GM03348 (cell line): Measurements from ENCODE around the gene HSPA12B.

Experiments
- DNase-seq: peaks from one replicate; pipeline ENCODE4 v3.0.0; 2012; ENCODE audit warnings: low spot score

HSPA12B gene

GRCh38 chr20:3704087-3704486 is 28.4 kb upstream of the HSPA12B start:
- no peak for DNase-seq

GRCh38 chr20:3705491-3705969 is 27.0 kb upstream of the HSPA12B start:
- no peak for DNase-seq

- no peak for DNase-seq
Observed at GRCh38 chr20:3705970-3706739, 26.3 kb upstream of the HSPA12B start.

GRCh38 chr20:3706774-3707507 is 25.5 kb upstream of the HSPA12B start:
- peak; percentile 72 for DNase-seq

GRCh38 chr20:3707508-3707899 is 25.0 kb upstream of the HSPA12B start:
- DNase-seq: no peak

GRCh38 chr20:3710011-3710466 is 22.4 kb upstream of the HSPA12B start:
- DNase-seq: no peak

GRCh38 chr20:3710703-3711483 is 21.6 kb upstream of the HSPA12B start:
- DNase-seq: peak; percentile 93

GRCh38 chr20:3711484-3711941 is 21.0 kb upstream of the HSPA12B start:
- DNase-seq: no peak

GRCh38 chr20:3712279-3712873 is 20.1 kb upstream of the HSPA12B start, which contains the start of gene SIGLEC1:
SIGLEC1 (minus strand) TSS chr20:3712600; CDS start chr20:3707128, 5,472 bp downstream.
- no peak for DNase-seq

GRCh38 chr20:3714092-3714491 is 18.4 kb upstream of the HSPA12B start:
- DNase-seq: no peak

- DNase-seq: peak; percentile 79
Observed at GRCh38 chr20:3716195-3716834, 16.2 kb upstream of the HSPA12B start.

- DNase-seq: no peak
Observed at GRCh38 chr20:3719046-3719445, 13.4 kb upstream of the HSPA12B start.

GRCh38 chr20:3720068-3720467 is 12.4 kb upstream of the HSPA12B start:
- DNase-seq: no peak

- no peak for DNase-seq
Observed at GRCh38 chr20:3720626-3721025, 11.9 kb upstream of the HSPA12B start.

GRCh38 chr20:3721912-3722311 is 10.6 kb upstream of the HSPA12B start:
- no peak for DNase-seq

GRCh38 chr20:3723284-3723683 is 9.2 kb upstream of the HSPA12B start:
- DNase-seq: no peak

- no peak for DNase-seq
Observed at GRCh38 chr20:3724356-3724755, 8.1 kb upstream of the HSPA12B start.

GRCh38 chr20:3727401-3728021 is 5.0 kb upstream of the HSPA12B start:
- peak; percentile 79 for DNase-seq

GRCh38 chr20:3728354-3728753 is 4.1 kb upstream of the HSPA12B start:
- DNase-seq: no peak

GRCh38 chr20:3728876-3729275 is 3.6 kb upstream of the HSPA12B start:
- DNase-seq: no peak

GRCh38 chr20:3729378-3729777 is 3.1 kb upstream of the HSPA12B start:
- DNase-seq: no peak
